Measurements from ENCODE around the gene ENTR1.

The ENTR1 gene

GRCh38 chr9:136362450-136362784, 48.0 kb downstream of the ENTR1 start:
- DNase-seq (ENCODE audit: low read depth, low spot score): no peak
- H3K4me3 ChIP-seq (ENCODE audit: low read depth, low read length): no peak overlapping the region
- ChIA-PET POLR2A (interaction anchor here (0.6 to 2.6 kb wide), 8 partner anchors 8 to 47 kb away, joined by 3 to 15 read pairs (median 6); partner anchors contain the start of genes ENTR1 and PMPCA), CTCF (interaction anchor here (0.9 to 8.7 kb wide), 13 partner anchors 8 to 91 kb away, joined by 3 to 93 read pairs (median 9); partner anchors contain the start of genes CARD9 and SNAPC4)
- TF ChIP-seq CTCF (IDR thresholded peaks at IDR 0.05; ENCODE audit: insufficient read depth, low read length, missing control alignments): no peak

DNA sequence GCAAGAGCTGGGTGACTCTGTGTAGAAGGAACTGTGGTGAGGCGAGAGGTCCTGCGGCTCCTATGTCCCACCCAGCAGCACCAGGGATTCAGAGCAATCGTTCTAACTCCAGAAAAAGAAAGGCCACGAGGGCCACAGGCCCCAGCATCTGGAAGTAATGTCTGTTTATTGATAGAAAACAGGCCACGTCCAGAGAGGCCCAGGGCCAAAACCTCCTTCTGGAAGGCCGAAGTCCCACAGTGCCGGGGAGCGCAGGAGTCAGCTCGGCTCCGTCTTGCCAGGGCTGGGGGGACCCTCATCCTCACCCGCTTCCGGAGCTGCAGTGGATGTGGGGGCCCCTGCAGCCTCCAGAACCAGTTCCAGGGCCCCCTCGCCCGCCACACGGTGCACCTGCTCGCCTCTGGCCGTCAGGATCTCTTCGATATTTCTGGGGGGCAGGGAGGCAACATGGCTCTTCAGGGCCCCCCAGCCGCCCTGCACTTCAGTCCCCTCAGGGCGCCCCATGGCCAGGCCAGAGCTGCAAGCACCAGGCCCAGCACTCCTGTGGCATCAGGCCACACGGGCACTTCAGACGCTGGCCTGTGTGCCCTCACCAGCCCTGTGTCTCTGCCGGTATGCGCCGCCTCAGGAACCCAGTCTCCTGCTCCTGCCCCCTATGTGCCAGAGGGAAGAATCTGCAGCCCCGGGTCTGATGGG, 48.5 kb downstream of the ENTR1 start:
- no peak for TF ChIP-seq CTCF (IDR thresholded peaks at IDR 0.05; ENCODE audit: insufficient read depth, low read length, missing control alignments)
- no peak overlapping the region for H3K4me3 ChIP-seq (ENCODE audit: low read depth, low read length)
- DNase-seq (ENCODE audit: low read depth, low spot score): no peak
- ChIA-PET CTCF (interaction anchor here (2.3 to 8.7 kb wide), 5 partner anchors 12 to 49 kb away, joined by 6 to 93 read pairs (median 54); partner anchors contain the start of genes CARD9 and SNAPC4), POLR2A (interaction anchor here (0.7 to 2.6 kb wide), 2 partner anchors 8 to 25 kb away, joined by 3 to 15 read pairs; no protein-coding TSS in a partner anchor)

GRCh38 chr9:136361047-136361753, 49.2 kb downstream of the ENTR1 start:
- CTCF ChIA-PET: interaction anchor here (1.0 to 8.7 kb wide), 5 partner anchors 13 to 48 kb away, joined by 3 to 93 read pairs (median 54); partner anchors contain the start of genes CARD9 and SNAPC4
- POLR2A ChIA-PET: interaction anchor here (0.7 kb wide), 1 partner anchor 24 kb away, joined by 3 read pairs; no protein-coding TSS in a partner anchor
- no peak for TF ChIP-seq CTCF (IDR thresholded peaks at IDR 0.05; ENCODE audit: insufficient read depth, low read length, missing control alignments)

GRCh38 chr9:136359774-136360718, 50.4 kb downstream of the ENTR1 start:
- no peak for TF ChIP-seq CTCF (IDR thresholded peaks at IDR 0.05; ENCODE audit: insufficient read depth, low read length, missing control alignments)
- H3K4me3 ChIP-seq (ENCODE audit: low read depth, low read length): no peak overlapping the region
- CTCF ChIA-PET: interaction anchor here (1.0 to 8.7 kb wide), 3 partner anchors 20 to 47 kb away, joined by 3 to 93 read pairs (median 8); no protein-coding TSS in a partner anchor
- no peak for DNase-seq (ENCODE audit: low read depth, low spot score)
- POLR2A ChIA-PET: no interaction called here

More at GRCh38 chr9:136361047-136361753, 49.2 kb downstream of the ENTR1 start:
- H3K4me3 ChIP-seq (ENCODE audit: low read depth, low read length): no peak overlapping the region
- DNase-seq (ENCODE audit: low read depth, low spot score): no peak

GRCh38 chr9:136358888-136359287, 51.5 kb downstream of the ENTR1 start:
- POLR2A ChIA-PET: no interaction called here
- no peak for DNase-seq (ENCODE audit: low read depth, low spot score)
- TF ChIP-seq CTCF (IDR thresholded peaks at IDR 0.05; ENCODE audit: insufficient read depth, low read length, missing control alignments): no peak
- no peak overlapping the region for H3K4me3 ChIP-seq (ENCODE audit: low read depth, low read length)
- CTCF ChIA-PET: interaction anchor here (2.1 kb wide), 1 partner anchor 46 kb away, joined by 8 read pairs; no protein-coding TSS in a partner anchor
